Thyroid gland (tissue), 4 donors: ENCODE results near the gene RPL22. TPM values are rescaled to one million over a fixed set of nuclear protein-coding genes. Genes with fewer than 3 reads are reported as not detected.

Source experiments
- DNase-seq, 2 donors: peaks; one replicate each; pipeline ENCODE4 v3.0.0-alpha.2; 2019
- H3K27ac ChIP-seq, 3 donors: fragments of 200-600 bp; sonication (generic); 1 replicate in 2 of 3; 2 replicates in 1 of 3; pipeline ENCODE4 v1.5.1; 2016 to 2019; ENCODE audit warnings: mild to moderate bottlenecking in 1 of 3, moderate library complexity in 1 of 3
- H3K27me3 ChIP-seq: fragments of 200-600 bp; sonication (generic); one replicate; pipeline ENCODE4 v1.5.1; 2019
- H3K36me3 ChIP-seq, 2 donors: fragments of 200-600 bp; sonication (generic); one replicate each; pipeline ENCODE4 v1.5.1; 2016 to 2019
- H3K4me1 ChIP-seq, 2 donors: fragments of 200-600 bp; sonication (generic); one replicate each; pipeline ENCODE4 v1.5.1; 2017 to 2019
- H3K4me3 ChIP-seq, 3 donors: fragments of 200-600 bp; sonication (generic); replicated peaks in 1 of 3; 1 replicate in 2 of 3; 2 replicates in 1 of 3; pipeline ENCODE4 v1.5.1; 2016; ENCODE audit warnings: mild to moderate bottlenecking in 1 of 3
- H3K9me3 ChIP-seq: fragments of 200-600 bp; sonication (generic); one replicate; pipeline ENCODE4 v1.5.1; 2017
- POLR2A ChIP-seq, 2 donors: fragments of 450-650 bp; IDR thresholded peaks; one replicate each; pipeline ENCODE4 v1.6.1; 2017; ENCODE audit warnings: antibody characterized with exemption in 2 of 2, mild to moderate bottlenecking in 2 of 2, moderate library complexity in 1 of 2
- WGBS, 2 donors: methylation state at CpG; one replicate each; pipeline ENCODE4 v1.1.5; 2017; 5-methylcytosine and 5-hydroxymethylcytosine counted together
- intact Hi-C: fragments of 100-400 bp; cut with DNase I; formaldehyde crosslinking; loops from one replicate; pipeline ENCODE4 v1.15.1; 2023
- total RNA-seq, 4 donors: library from RNA; depleted of rRNA; stranded (reverse); fragments of >200 nt; gene quantifications; one replicate each; pipeline ENCODE4 v1.2.3, GENCODE V29; 2016
- TF ChIP-seq, protein P1 (sequence below), 6 experiments: fragments of 200-600 bp in 3 of 6; fragments of 450-650 bp in 3 of 6; sonication (generic) in 3 of 6; IDR thresholded peaks; one replicate each; pipeline ENCODE4 v1.5.1; 2016 to 2019; ENCODE audit warnings: antibody characterized with exemption in 6 of 6, mild to moderate bottlenecking in 2 of 6, inconsistent platforms in 1 of 6, moderate library complexity in 1 of 6

RPL22 gene
- total RNA-seq, 4 donors from 2014 or later, result 154 to 230 (median 181) TPM

DNA sequence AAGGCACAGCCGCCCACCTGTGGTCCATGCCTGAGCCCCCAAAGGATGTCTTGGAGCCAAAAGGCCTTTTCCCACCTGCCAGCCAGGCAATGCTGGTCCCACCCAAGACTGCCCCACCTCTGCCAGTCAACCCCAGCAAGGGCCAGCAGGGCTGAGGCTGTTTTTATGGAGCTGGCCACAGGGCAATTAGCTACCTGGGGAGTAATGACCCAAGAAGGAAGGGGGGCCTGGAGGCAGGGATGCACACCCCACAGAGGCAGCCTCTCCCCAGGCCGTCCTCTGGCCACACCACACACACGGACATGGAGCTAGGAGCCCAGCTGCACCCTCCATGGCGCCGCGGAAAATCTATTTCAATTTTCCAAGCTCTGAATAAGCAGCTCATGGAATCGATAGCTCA is 46.5 kb downstream of the RPL22 start:
- WGBS, 2 donors, result 84 to 88% methylated on average over 7 of the region's 7 CpGs
- intact Hi-C loops, result no loop called here
- peaks cover 8% of the 10 kb centered on the region for H3K27me3 ChIP-seq
- no peak overlapping the region for H3K4me3 ChIP-seq
- TF ChIP-seq, protein P1, sequence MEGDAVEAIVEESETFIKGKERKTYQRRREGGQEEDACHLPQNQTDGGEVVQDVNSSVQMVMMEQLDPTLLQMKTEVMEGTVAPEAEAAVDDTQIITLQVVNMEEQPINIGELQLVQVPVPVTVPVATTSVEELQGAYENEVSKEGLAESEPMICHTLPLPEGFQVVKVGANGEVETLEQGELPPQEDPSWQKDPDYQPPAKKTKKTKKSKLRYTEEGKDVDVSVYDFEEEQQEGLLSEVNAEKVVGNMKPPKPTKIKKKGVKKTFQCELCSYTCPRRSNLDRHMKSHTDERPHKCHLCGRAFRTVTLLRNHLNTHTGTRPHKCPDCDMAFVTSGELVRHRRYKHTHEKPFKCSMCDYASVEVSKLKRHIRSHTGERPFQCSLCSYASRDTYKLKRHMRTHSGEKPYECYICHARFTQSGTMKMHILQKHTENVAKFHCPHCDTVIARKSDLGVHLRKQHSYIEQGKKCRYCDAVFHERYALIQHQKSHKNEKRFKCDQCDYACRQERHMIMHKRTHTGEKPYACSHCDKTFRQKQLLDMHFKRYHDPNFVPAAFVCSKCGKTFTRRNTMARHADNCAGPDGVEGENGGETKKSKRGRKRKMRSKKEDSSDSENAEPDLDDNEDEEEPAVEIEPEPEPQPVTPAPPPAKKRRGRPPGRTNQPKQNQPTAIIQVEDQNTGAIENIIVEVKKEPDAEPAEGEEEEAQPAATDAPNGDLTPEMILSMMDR (IDR thresholded peaks at IDR 0.05), result no peak
- TF ChIP-seq POLR2A (IDR thresholded peaks at IDR 0.05), result no peak
- no peaks in the 10 kb centered on the region for H3K9me3 ChIP-seq
- no peaks in the 10 kb centered on the region for H3K36me3 ChIP-seq
- H3K4me1 ChIP-seq, result peaks cover 4 to 6% of the 10 kb centered on the region in 2 donors
- H3K27ac ChIP-seq, result no peak overlapping the region
- no peak for DNase-seq

DNA sequence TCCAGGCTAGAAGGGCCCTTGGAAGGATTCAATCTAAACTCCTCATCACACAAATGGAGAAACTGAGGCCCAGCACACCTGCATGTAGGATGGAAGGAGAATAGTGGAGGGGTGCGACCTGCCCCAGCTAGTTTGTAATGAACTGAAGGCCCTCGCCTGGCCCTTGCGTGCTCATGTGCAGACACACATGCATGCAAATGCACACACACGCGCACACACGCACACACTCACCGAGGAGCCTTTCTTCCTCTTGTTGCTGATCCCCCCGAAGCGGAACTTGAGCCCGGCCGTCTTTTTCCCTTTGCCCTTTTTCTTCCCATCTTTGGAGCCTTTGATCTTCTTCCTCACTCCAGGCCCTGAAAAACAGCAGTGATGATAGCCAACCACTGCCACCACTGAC is 47.2 kb downstream of the RPL22 start:
- H3K36me3 ChIP-seq, result no peaks in the 10 kb centered on the region
- no peaks in the 10 kb centered on the region for H3K9me3 ChIP-seq
- DNase-seq, result no peak
- no peak overlapping the region for H3K4me3 ChIP-seq
- TF ChIP-seq POLR2A (IDR thresholded peaks at IDR 0.05), result no peak
- TF ChIP-seq, protein P1 (IDR thresholded peaks at IDR 0.05), result no peak
- peaks cover 8% of the 10 kb centered on the region for H3K27me3 ChIP-seq
- intact Hi-C loops, result no loop called here
- peaks cover 4 to 6% of the 10 kb centered on the region in 2 donors for H3K4me1 ChIP-seq
- no peak overlapping the region for H3K27ac ChIP-seq
- 75 to 81% methylated on average over 10 to 11 of the region's 11 CpGs for WGBS, 2 donors

DNA sequence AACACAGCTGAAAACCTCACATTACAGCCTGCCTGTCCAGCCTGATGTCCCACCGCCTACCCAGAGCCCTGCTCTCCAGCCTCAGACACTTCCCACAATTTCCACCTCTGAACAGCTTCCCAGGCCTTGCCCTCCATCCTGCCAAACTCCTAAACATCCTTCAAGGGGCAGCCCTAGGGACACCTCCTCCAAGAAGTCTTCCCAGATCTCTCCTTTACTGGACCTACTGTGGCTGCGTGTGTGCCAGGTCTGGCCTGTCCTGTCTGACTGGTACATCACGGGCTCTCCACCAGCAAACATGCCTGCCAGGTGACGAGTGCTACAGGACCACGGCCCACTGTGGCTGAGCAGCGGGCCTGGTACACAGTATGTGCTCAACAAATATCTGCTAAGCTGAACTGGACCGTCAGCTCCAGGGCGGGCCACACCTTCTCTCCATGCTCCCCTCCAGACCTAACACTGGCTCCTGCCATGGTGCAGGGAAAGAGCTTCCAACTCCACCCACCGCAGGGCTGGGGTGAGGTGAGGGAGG is 48.0 kb downstream of the RPL22 start:
- no peak overlapping the region for H3K27ac ChIP-seq
- no peak overlapping the region for H3K4me3 ChIP-seq
- peaks cover 8% of the 10 kb centered on the region for H3K27me3 ChIP-seq
- no peaks in the 10 kb centered on the region for H3K36me3 ChIP-seq
- H3K9me3 ChIP-seq, result no peaks in the 10 kb centered on the region
- 86 to 89% methylated on average over 8 to 9 of the region's 9 CpGs for WGBS, 2 donors
- no peak for DNase-seq
- no peak for TF ChIP-seq POLR2A (IDR thresholded peaks at IDR 0.05)
- TF ChIP-seq, protein P1 (IDR thresholded peaks at IDR 0.05), result no peak
- intact Hi-C loops, result no loop called here
- peaks cover 4 to 6% of the 10 kb centered on the region in 2 donors for H3K4me1 ChIP-seq

DNA sequence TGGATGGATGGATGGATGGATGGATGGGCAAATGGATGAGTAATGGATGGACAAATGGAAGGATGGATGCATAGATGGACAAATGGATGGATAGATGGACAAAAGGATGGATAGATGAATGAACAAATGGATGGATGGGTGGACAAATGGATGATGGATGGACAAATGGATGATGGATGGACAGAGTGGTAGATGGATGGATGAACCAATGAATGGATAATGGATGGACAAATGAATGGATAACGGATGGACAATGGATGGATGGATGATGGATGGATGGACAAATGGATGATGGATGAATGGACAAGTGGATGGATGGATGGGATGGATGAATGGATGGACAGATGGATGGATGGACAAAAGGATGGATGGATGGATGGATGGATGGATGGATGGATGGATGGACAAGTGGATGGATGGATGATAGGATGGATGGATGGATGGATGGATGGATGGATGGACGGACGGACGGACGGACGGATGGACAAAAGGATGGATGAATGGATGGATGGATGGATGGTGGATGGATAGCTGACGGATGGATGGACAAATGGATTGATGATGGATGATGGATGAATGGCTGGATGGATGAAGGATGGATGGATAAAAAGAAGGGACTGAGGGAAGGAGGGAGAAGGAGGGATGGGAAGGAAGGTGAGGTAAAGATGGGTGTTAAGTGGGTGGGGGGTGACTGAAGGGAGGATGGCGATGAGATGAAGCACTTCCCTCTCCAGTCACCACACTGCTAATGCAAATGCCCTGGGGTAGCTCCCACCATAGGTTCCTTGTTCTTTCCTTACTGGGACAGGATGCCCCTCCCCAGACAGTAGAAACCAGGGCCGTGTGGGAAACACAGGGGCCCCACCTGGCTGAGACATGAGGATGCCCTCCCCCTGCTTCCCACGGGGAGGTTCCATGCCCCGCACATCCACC is 49.1 kb downstream of the RPL22 start:
- H3K4me3 ChIP-seq, result no peak overlapping the region
- intact Hi-C loops, result no loop called here
- H3K36me3 ChIP-seq, result no peaks in the 10 kb centered on the region
- H3K27ac ChIP-seq, result no peak overlapping the region
- H3K27me3 ChIP-seq, result peaks cover 8% of the 10 kb centered on the region
- WGBS, 2 donors, result 73 to 91% methylated on average over 11 of the region's 11 CpGs
- H3K9me3 ChIP-seq, result no peaks in the 10 kb centered on the region
- no peak for DNase-seq
- TF ChIP-seq POLR2A (IDR thresholded peaks at IDR 0.05), result no peak
- TF ChIP-seq, protein P1 (IDR thresholded peaks at IDR 0.05), result no peak
- H3K4me1 ChIP-seq, result peaks cover 4 to 6% of the 10 kb centered on the region in 2 donors

DNA sequence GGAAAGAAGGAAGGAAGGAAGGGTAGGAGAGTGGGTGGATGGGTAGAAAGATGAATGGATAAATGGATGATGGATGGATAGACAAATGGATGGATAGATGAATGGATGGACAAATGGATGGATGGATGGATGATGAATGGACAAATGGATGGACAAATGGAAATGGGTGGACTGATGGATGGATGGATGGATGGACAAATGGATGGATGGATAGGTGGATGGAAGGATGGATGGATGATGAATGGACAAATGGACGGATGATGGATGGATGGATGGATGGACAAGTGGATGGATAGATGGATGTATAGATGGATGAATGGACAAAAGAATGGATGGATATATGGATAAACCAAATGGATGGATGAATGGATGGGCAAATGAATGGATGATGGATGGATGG is 49.8 kb downstream of the RPL22 start:
- intact Hi-C loops, result no loop called here

More for the DNA sequence above, 49.8 kb downstream of the RPL22 start:
- no peaks in the 10 kb centered on the region for H3K36me3 ChIP-seq
- no peak for DNase-seq
- peaks cover 8% of the 10 kb centered on the region for H3K27me3 ChIP-seq
- no peak overlapping the region for H3K4me3 ChIP-seq
- no peaks in the 10 kb centered on the region for H3K9me3 ChIP-seq
- H3K27ac ChIP-seq, result no peak overlapping the region
- TF ChIP-seq, protein P1 (IDR thresholded peaks at IDR 0.05), result no peak
- TF ChIP-seq POLR2A (IDR thresholded peaks at IDR 0.05), result no peak
- WGBS, 2 donors, result 87 to 99% methylated on average over 1 of the region's 1 CpG
- peaks cover 4 to 6% of the 10 kb centered on the region in 2 donors for H3K4me1 ChIP-seq
